Measurements from ENCODE around the gene GSTM3.
"Not testable (repeated sequence)": the region's sequence is repeated elsewhere in the genome, so short reads cannot be mapped to it uniquely, and the experiment has no call there.

GSTM3 gene

GRCh38 chr1:109751531-109752260, 10.9 kb upstream of the GSTM3 start:
- Histone ChIP-seq H3K27me3 (no peaks in the 10 kb centered on the region), H3K9me3 (no peaks in the 10 kb centered on the region), H3K27ac (no peak overlapping the region), H3K4me3 (ENCODE audit: low read depth in 1 of 2, low read length in 1 of 2) (no peak overlapping the region), H3K36me3 (no peaks in the 10 kb centered on the region), H3K4me1 (ENCODE audit: control insufficient read depth in 1 of 2, insufficient read depth in 1 of 2, low read depth in 1 of 2, low read length in 1 of 2) (no peaks in the 10 kb centered on the region)
- TF ChIP-seq CTCF (IDR thresholded peaks at IDR 0.05), result no peak

GRCh38 chr1:109750920-109751319, 10.1 kb upstream of the GSTM3 start:
- Histone ChIP-seq H3K27ac (no peak overlapping the region), H3K9me3 (no peaks in the 10 kb centered on the region), H3K4me3 (ENCODE audit: low read depth in 1 of 2, low read length in 1 of 2) (no peak overlapping the region), H3K27me3 (no peaks in the 10 kb centered on the region), H3K4me1 (ENCODE audit: control insufficient read depth in 1 of 2, insufficient read depth in 1 of 2, low read depth in 1 of 2, low read length in 1 of 2) (no peaks in the 10 kb centered on the region), H3K36me3 (no peaks in the 10 kb centered on the region)
- no peak for TF ChIP-seq CTCF (IDR thresholded peaks at IDR 0.05)

GRCh38 chr1:109750241-109750882, 9.5 kb upstream of the GSTM3 start:
- TF ChIP-seq CTCF (IDR thresholded peaks at IDR 0.05), result no peak
- H3K4me1 ChIP-seq (ENCODE audit: control insufficient read depth in 1 of 2, insufficient read depth in 1 of 2, low read depth in 1 of 2, low read length in 1 of 2), result no peaks in the 10 kb centered on the region
- no peaks in the 10 kb centered on the region for H3K36me3 ChIP-seq
- no peak overlapping the region for H3K27ac ChIP-seq
- H3K27me3 ChIP-seq, result no peaks in the 10 kb centered on the region
- H3K9me3 ChIP-seq, result no peaks in the 10 kb centered on the region
- H3K4me3 ChIP-seq (ENCODE audit: low read depth in 1 of 2, low read length in 1 of 2), result no peak overlapping the region

GRCh38 chr1:109749221-109749620, 8.4 kb upstream of the GSTM3 start:
- Histone ChIP-seq H3K9me3 (no peaks in the 10 kb centered on the region), H3K27ac (no peak overlapping the region), H3K4me3 (ENCODE audit: low read depth in 1 of 2, low read length in 1 of 2) (no peak overlapping the region), H3K27me3 (no peaks in the 10 kb centered on the region), H3K36me3 (no peaks in the 10 kb centered on the region), H3K4me1 (ENCODE audit: control insufficient read depth in 1 of 2, insufficient read depth in 1 of 2, low read depth in 1 of 2, low read length in 1 of 2) (no peaks in the 10 kb centered on the region)
- no peak for TF ChIP-seq CTCF (IDR thresholded peaks at IDR 0.05)

GRCh38 chr1:109748311-109748710, 7.5 kb upstream of the GSTM3 start:
- not testable (repeated sequence) for H3K27me3 ChIP-seq; H3K4me1 ChIP-seq (ENCODE audit: control insufficient read depth in 1 of 2, insufficient read depth in 1 of 2, low read depth in 1 of 2, low read length in 1 of 2); H3K27ac ChIP-seq; H3K9me3 ChIP-seq; H3K36me3 ChIP-seq; H3K4me3 ChIP-seq (ENCODE audit: low read depth in 1 of 2, low read length in 1 of 2)

Data from neutrophil (primary cell).